ENCODE data around the gene BCL2L11. TPM values are rescaled to one million over a fixed set of nuclear protein-coding genes. Genes with fewer than 3 reads are reported as not detected.

BCL2L11 gene
- total RNA-seq, 1 experiment from 2014 or later: 21.2 TPM

GRCh38 chr2:111204706-111205105 lies 84.0 kb downstream of the BCL2L11 start:
- DNase-seq: no peak
- no peak overlapping the region for H3K27ac ChIP-seq (ENCODE audit: insufficient read length, low read depth, low read length)
- no peaks in the 10 kb centered on the region for H4K20me1 ChIP-seq (ENCODE audit: control insufficient read depth, insufficient read depth, insufficient read length)
- H3K14ac ChIP-seq (ENCODE audit: insufficient read depth, low read length): no peak overlapping the region
- no peaks in the 10 kb centered on the region for H3K9me3 ChIP-seq (ENCODE audit: control insufficient read depth, low read depth, low read length)
- H3K4me1 ChIP-seq (ENCODE audit: insufficient read depth, low read length): no peaks in the 10 kb centered on the region; the same call in 1 of the 2 replicates
- H3K79me1 ChIP-seq (ENCODE audit: insufficient read depth, low read depth, low read length, poor library complexity, severe bottlenecking): no peaks in the 10 kb centered on the region
- no peak overlapping the region for H3K9ac ChIP-seq (ENCODE audit: extremely low read depth, insufficient read length, low read length)
- no peak overlapping the region for H4K8ac ChIP-seq (replicated peaks; ENCODE audit: insufficient read length, low read depth, low read length)
- H3K4ac ChIP-seq (ENCODE audit: low read depth, low read length): no peak overlapping the region
- H2BK20ac ChIP-seq (ENCODE audit: low read depth, low read length, poor library complexity, severe bottlenecking): no peak overlapping the region
- no peak overlapping the region for H3K56ac ChIP-seq (ENCODE audit: insufficient read length, low read depth, low read length)
- no peak overlapping the region for H2BK120ac ChIP-seq (ENCODE audit: low read depth, low read length, poor library complexity, severe bottlenecking)
- H3K23me2 ChIP-seq (ENCODE audit: insufficient read length, low read depth, low read length, poor library complexity, severe bottlenecking): no peaks in the 10 kb centered on the region
- Mint-ChIP-seq H3K9me3 (no peaks in the 10 kb centered on the region), H3K27me3 (ENCODE audit: low read depth) (peaks cover 7% of the 10 kb centered on the region; the same call in 1 of the 2 replicates), H3K27ac (no peak overlapping the region), H3K4me1 (peaks cover 0 to 5% of the 10 kb centered on the region in 2 experiments; a peak in 3 of 4 replicates), H3K4me3 (no peak overlapping the region), H3K36me3 (ENCODE audit: insufficient read depth in 1 of 3, low read depth in 3 of 3) (no peaks in the 10 kb centered on the region)
- no peak overlapping the region for H4K5ac ChIP-seq (ENCODE audit: insufficient read length, low read depth, low read length)
- no peaks in the 10 kb centered on the region for H3K79me2 ChIP-seq (ENCODE audit: insufficient read depth, low read length)
- no peak overlapping the region for H3T11ph ChIP-seq (ENCODE audit: low read length)
- no peak overlapping the region for H4K91ac ChIP-seq (ENCODE audit: insufficient read length, low read depth, low read length)
- no peak overlapping the region for H3K23ac ChIP-seq (ENCODE audit: insufficient read length, low read depth, low read length)
- no peaks in the 10 kb centered on the region for H3K27me3 ChIP-seq (ENCODE audit: insufficient read depth, low read length)
- no peak for TF ChIP-seq CTCF (conservative IDR thresholded peaks at IDR 0.05)
- H2AK5ac ChIP-seq (ENCODE audit: insufficient read length, low read length): no peak overlapping the region
- WGBS (ENCODE audit: extremely low coverage, insufficient read length, low lambda C conversion rate): no CpG with 5 or more reads among the region's 2 CpGs
- H2BK5ac ChIP-seq (ENCODE audit: insufficient read length, low read length): no peak overlapping the region
- H3K4me2 ChIP-seq (ENCODE audit: insufficient read depth, insufficient read length, low read length): no peak overlapping the region
- no peak overlapping the region for H2AFZ ChIP-seq (ENCODE audit: low read length)
- H2BK12ac ChIP-seq (ENCODE audit: insufficient read length, low read depth, low read length): no peak overlapping the region
- H3K18ac ChIP-seq (ENCODE audit: insufficient read length, low read depth, low read length): no peak overlapping the region
- H2BK15ac ChIP-seq (ENCODE audit: low read depth, low read length): no peak overlapping the region

Data from H9 (cell line).